ENCODE measurements around the gene DNASE2. TPM values are rescaled to one million over a fixed set of nuclear protein-coding genes. Genes with fewer than 3 reads are reported as not detected.

DNASE2 gene
- total RNA-seq, 1 donor from 2014 or later: 61.0 TPM

- DNase-seq (no peak), ATAC-seq (no peak)
- H3K27ac ChIP-seq: no peak within 1 kb of the TSS
- intact Hi-C loops (cut with DNase I): no loop called here
- peaks cover 13% of the 10 kb centered on the region for H3K4me1 ChIP-seq
- peaks cover 91% of the 10 kb centered on the region for H3K27me3 ChIP-seq
- no peaks in the 10 kb centered on the region for H3K36me3 ChIP-seq
- no peak for TF ChIP-seq CTCF (IDR thresholded peaks at IDR 0.05)
- H3K4me3 ChIP-seq: peak within 1 kb of the TSS; percentile 40
- H3K9me3 ChIP-seq: no peaks in the 10 kb centered on the region
These were observed 46.7 kb downstream of the DNASE2 start, which contains the start of gene RTBDN for GRCh38 chr19:12834566-12834943. RTBDN (minus strand) TSS chr19:12834579; CDS start chr19:12829979, 4,600 bp downstream.

- peaks cover 91% of the 10 kb centered on the region for H3K27me3 ChIP-seq
- intact Hi-C loops (cut with DNase I): no loop called here
- no peaks in the 10 kb centered on the region for H3K36me3 ChIP-seq
- H3K27ac ChIP-seq: no peak overlapping the region
- no peak for TF ChIP-seq CTCF (IDR thresholded peaks at IDR 0.05)
- ATAC-seq (peak; percentile 8), DNase-seq (peak; percentile 69)
- peak overlapping the region; percentile 40 for H3K4me3 ChIP-seq
- H3K4me1 ChIP-seq: peaks cover 13% of the 10 kb centered on the region
- no peaks in the 10 kb centered on the region for H3K9me3 ChIP-seq
These were observed 47.3 kb downstream of the DNASE2 start for GRCh38 chr19:12833738-12834565.

GRCh38 chr19:12833418-12833737 lies 47.9 kb downstream of the DNASE2 start:
- Histone ChIP-seq H3K36me3 (no peaks in the 10 kb centered on the region), H3K9me3 (no peaks in the 10 kb centered on the region), H3K4me1 (peaks cover 10% of the 10 kb centered on the region), H3K27ac (no peak overlapping the region), H3K4me3 (no peak overlapping the region), H3K27me3 (peaks cover 89% of the 10 kb centered on the region)
- intact Hi-C loops (cut with DNase I): no loop called here
- no peak for TF ChIP-seq CTCF (IDR thresholded peaks at IDR 0.05)
- DNase-seq (no peak), ATAC-seq (no peak)

GRCh38 chr19:12828494-12828893 lies 52.8 kb downstream of the DNASE2 start:
- Histone ChIP-seq H3K27me3 (peaks cover 86% of the 10 kb centered on the region), H3K4me3 (no peak overlapping the region), H3K9me3 (no peaks in the 10 kb centered on the region), H3K36me3 (no peaks in the 10 kb centered on the region), H3K27ac (no peak overlapping the region), H3K4me1 (peaks cover 9% of the 10 kb centered on the region)
- ATAC-seq: peak; percentile 42
- intact Hi-C loops (cut with DNase I): no loop called here
- no peak for DNase-seq
- no peak for TF ChIP-seq CTCF (IDR thresholded peaks at IDR 0.05)

- Histone ChIP-seq H3K36me3 (no peaks in the 10 kb centered on the region), H3K9me3 (no peaks in the 10 kb centered on the region), H3K4me1 (peaks cover 6% of the 10 kb centered on the region), H3K27me3 (peaks cover 61% of the 10 kb centered on the region), H3K4me3 (no peak overlapping the region), H3K27ac (no peak overlapping the region)
- peak; percentile 28 for TF ChIP-seq CTCF (IDR thresholded peaks at IDR 0.05)
- ATAC-seq: peak; percentile 57
- no peak for DNase-seq
- intact Hi-C loops (cut with DNase I): no loop called here
These were observed 55.8 kb downstream of the DNASE2 start for GRCh38 chr19:12825254-12826131.

Small RNA genes within 50 kb of the gene (microRNA-seq; reads per million reads assigned to microRNA genes)
- gene MIR5695 (ENCODE audit: borderline microRNAs expressed) (not detected), gene MIR6794 (ENCODE audit: borderline microRNAs expressed) (not detected)

Other genes starting within 250 kb of the DNASE2 start
- 174 TPM for gene MAN2B1, start 214.7 kb downstream of the DNASE2 start, total RNA-seq
- 10.9 TPM for gene WDR83, start 214.6 kb downstream of the DNASE2 start, total RNA-seq
- gene DHPS, start 199.6 kb downstream of the DNASE2 start, total RNA-seq: 70.5 TPM
- gene GNG14, start 193.5 kb downstream of the DNASE2 start, total RNA-seq: not detected
- gene FBXW9, start 184.8 kb downstream of the DNASE2 start, total RNA-seq: 4.3 TPM
- 49.0 TPM for gene TNPO2, start 157.5 kb downstream of the DNASE2 start, total RNA-seq
- gene TRIR, start 146.8 kb downstream of the DNASE2 start, total RNA-seq: 144 TPM
- 55.2 TPM for gene GET3, start 144.0 kb downstream of the DNASE2 start, total RNA-seq
- not detected for gene BEST2, start 129.7 kb downstream of the DNASE2 start, total RNA-seq
- gene HOOK2, start 105.9 kb downstream of the DNASE2 start, total RNA-seq: 65.3 TPM
- 174 TPM for gene JUNB, start 90.0 kb downstream of the DNASE2 start, total RNA-seq
- 123 TPM for gene PRDX2, start 79.6 kb downstream of the DNASE2 start, total RNA-seq
- gene THSD8, start 79.4 kb downstream of the DNASE2 start, total RNA-seq: 2.8 TPM
- 7.4 TPM for gene RNASEH2A, start 74.9 kb downstream of the DNASE2 start, total RNA-seq
- not detected for gene RTBDN, start 46.9 kb downstream of the DNASE2 start, total RNA-seq
- not detected for gene MAST1, start 42.9 kb downstream of the DNASE2 start, total RNA-seq
- gene KLF1, start 5.8 kb upstream of the DNASE2 start, total RNA-seq: not detected
- 21.0 TPM for gene GCDH, start 9.7 kb upstream of the DNASE2 start, total RNA-seq
- not detected for gene SYCE2, start 37.8 kb upstream of the DNASE2 start, total RNA-seq
- gene FARSA, start 52.3 kb upstream of the DNASE2 start, total RNA-seq: 39.5 TPM
- gene CALR, start 57.2 kb upstream of the DNASE2 start, total RNA-seq: 991 TPM
- 109 TPM for gene RAD23A, start 64.4 kb upstream of the DNASE2 start, total RNA-seq
- 16.4 TPM for gene GADD45GIP1, start 75.8 kb upstream of the DNASE2 start, total RNA-seq
- gene DAND5, start 88.1 kb upstream of the DNASE2 start, total RNA-seq: not detected
- 168 TPM for gene NFIX, start 114.0 kb upstream of the DNASE2 start, total RNA-seq
- gene LYL1, start 221.4 kb upstream of the DNASE2 start, total RNA-seq: 21.8 TPM
- 33.7 TPM for gene TRMT1, start 235.3 kb upstream of the DNASE2 start, total RNA-seq
- 39.8 TPM for gene NACC1, start 236.8 kb upstream of the DNASE2 start, total RNA-seq

Measured in upper lobe of right lung (tissue), 1 donor.